Neural cell (in vitro differentiated cells): ENCODE measurements around the gene MRPL34. TPM values are rescaled to one million over a fixed set of nuclear protein-coding genes. Genes with fewer than 3 reads are reported as not detected.
A peak's percentile ranks its signal among the peaks of the same experiment; 100 is the strongest.

Experiments
- H2AFZ ChIP-seq: fragments of 200-600, 300-800 bp; sonication (generic), shearing (Covaris generic); 2 replicates; pipeline ENCODE4 v1.6.0; 2014; ENCODE audit warnings: low read depth, mild to moderate bottlenecking, antibody characterized with exemption, low read length, moderate library complexity
- H3F3A ChIP-seq: fragments of 200-600 bp; shearing (Covaris generic); 2 replicates; pipeline ENCODE4 v1.6.1; 2016; ENCODE audit warnings: mild to moderate bottlenecking, moderate library complexity, mixed read lengths, antibody characterized with exemption, low read length; ENCODE audit not compliant: insufficient read depth, poor library complexity, severe bottlenecking
- H3K27ac ChIP-seq: fragments of 200-600, 300-800 bp; sonication (generic), shearing (Covaris generic); 2 replicates; pipeline ENCODE4 v1.5.1; 2014; ENCODE audit warnings: mild to moderate bottlenecking, low read length, moderate library complexity
- H3K27me3 ChIP-seq: fragments of 300-800, 200-600 bp; sonication (generic), shearing (Covaris generic); 2 replicates; pipeline ENCODE4 v1.6.0; 2014; ENCODE audit warnings: mild to moderate bottlenecking, low read depth, low read length, moderate library complexity; ENCODE audit not compliant: insufficient read depth
- H3K36me3 ChIP-seq: fragments of 300-800, 200-600 bp; sonication (generic), shearing (Covaris generic); 2 replicates; pipeline ENCODE4 v1.5.1; 2014; ENCODE audit warnings: mild to moderate bottlenecking, antibody characterized with exemption, low read length, moderate library complexity; ENCODE audit not compliant: insufficient read depth
- H3K4me2 ChIP-seq: fragments of 300-800, 200-600 bp; sonication (generic), shearing (Covaris generic); 2 replicates; pipeline ENCODE4 v1.6.0; 2014; ENCODE audit warnings: mild to moderate bottlenecking, low read length
- H3K4me3 ChIP-seq: fragments of 300-800, 200-600 bp; sonication (generic), shearing (Covaris generic); 2 replicates; pipeline ENCODE4 v1.5.1; 2014; ENCODE audit warnings: mild to moderate bottlenecking, low read length, moderate library complexity
- H3K79me2 ChIP-seq: fragments of 200-600 bp; shearing (Covaris generic); replicated peaks from 2 replicates; pipeline ENCODE4 v1.6.0; 2014; ENCODE audit warnings: mild to moderate bottlenecking, low read length, moderate library complexity; ENCODE audit not compliant: insufficient read depth
- H3K9ac ChIP-seq: fragments of 300-800, 200-600 bp; sonication (generic), shearing (Covaris generic); 2 replicates; pipeline ENCODE4 v1.6.1; 2016; ENCODE audit warnings: mild to moderate bottlenecking, low read length, mixed read lengths
- H3K9me2 ChIP-seq: fragments of 200-600 bp; shearing (Covaris generic); 2 replicates; pipeline ENCODE4 v1.6.1; 2016; ENCODE audit warnings: mild to moderate bottlenecking, low read length, mixed read lengths; ENCODE audit not compliant: insufficient read depth
- H3K9me3 ChIP-seq: fragments of 200-600, 300-800 bp; sonication (generic), shearing (Covaris generic); 2 replicates; pipeline ENCODE4 v1.6.1; 2016; ENCODE audit warnings: mild to moderate bottlenecking, mixed run types, low read length, moderate library complexity, mixed read lengths
- H4K20me1 ChIP-seq: fragments of 200-600 bp; shearing (Covaris generic); 2 replicates; pipeline ENCODE4 v1.6.1; 2016; ENCODE audit warnings: mild to moderate bottlenecking, mixed run types; ENCODE audit not compliant: insufficient read depth
- CTCF ChIP-seq: fragments of 450-650 bp; IDR thresholded peaks from 2 replicates; pipeline ENCODE4 v1.5.1; 2014; ENCODE audit warnings: antibody characterized with exemption, mild to moderate bottlenecking, moderate library complexity; ENCODE audit not compliant: poor library complexity, severe bottlenecking
- EP300 ChIP-seq: fragments of 450-650 bp; conservative IDR thresholded peaks from 2 replicates; pipeline ENCODE4 v1.6.1; 2014; ENCODE audit warnings: antibody characterized with exemption, mild to moderate bottlenecking, moderate library complexity; ENCODE audit not compliant: poor library complexity, severe bottlenecking
- EZH2 ChIP-seq: fragments of 200-600, 300-800 bp; shearing (Covaris generic), sonication (generic); IDR thresholded peaks from 2 replicates; pipeline ENCODE4 v1.6.1; 2014; ENCODE audit warnings: antibody characterized with exemption, low read length, borderline replicate concordance, mild to moderate bottlenecking; ENCODE audit not compliant: insufficient read depth, poor library complexity, severe bottlenecking
- MXI1 ChIP-seq: fragments of 450-650 bp; conservative IDR thresholded peaks from 2 replicates; pipeline ENCODE4 v1.6.1; 2014; ENCODE audit warnings: antibody characterized with exemption, mild to moderate bottlenecking; ENCODE audit not compliant: poor library complexity, severe bottlenecking
- POLR2AphosphoS5 ChIP-seq: IDR thresholded peaks from 2 replicates; pipeline ENCODE4 v1.6.1; 2012
- RAD21 ChIP-seq: fragments of 450-650 bp; conservative IDR thresholded peaks from 2 replicates; pipeline ENCODE4 v1.6.1; 2014; ENCODE audit warnings: antibody characterized with exemption, mild to moderate bottlenecking, moderate library complexity
- REST ChIP-seq: IDR thresholded peaks from 2 replicates; pipeline ENCODE4 v1.6.1; 2012; ENCODE audit warnings: borderline replicate concordance
- SMC3 ChIP-seq: fragments of 450-650 bp; conservative IDR thresholded peaks from 2 replicates; pipeline ENCODE4 v1.6.1; 2014; ENCODE audit warnings: antibody characterized with exemption, mild to moderate bottlenecking, moderate library complexity; ENCODE audit not compliant: poor library complexity
- TAF1 ChIP-seq: IDR thresholded peaks from 2 replicates; pipeline ENCODE4 v1.6.1; 2012; ENCODE audit warnings: low read depth
- polyA minus RNA-seq: library from RNA; depleted of rRNA, polyadenylated mRNA; stranded (reverse); fragments of >200 nt; gene quantifications from 2 replicates; pipeline ENCODE4 v1.2.3, GENCODE V29; 2014
- polyA plus RNA-seq: library from polyadenylated mRNA; depleted of rRNA; stranded (reverse); fragments of >200 nt; gene quantifications from 2 replicates; pipeline ENCODE4 v1.2.3, GENCODE V29; 2014

Gene MRPL34
- polyA plus RNA-seq (61.7 and 85.1 TPM in 2 replicates), polyA minus RNA-seq (15.8 and 24.3 TPM in 2 replicates)

DNA sequence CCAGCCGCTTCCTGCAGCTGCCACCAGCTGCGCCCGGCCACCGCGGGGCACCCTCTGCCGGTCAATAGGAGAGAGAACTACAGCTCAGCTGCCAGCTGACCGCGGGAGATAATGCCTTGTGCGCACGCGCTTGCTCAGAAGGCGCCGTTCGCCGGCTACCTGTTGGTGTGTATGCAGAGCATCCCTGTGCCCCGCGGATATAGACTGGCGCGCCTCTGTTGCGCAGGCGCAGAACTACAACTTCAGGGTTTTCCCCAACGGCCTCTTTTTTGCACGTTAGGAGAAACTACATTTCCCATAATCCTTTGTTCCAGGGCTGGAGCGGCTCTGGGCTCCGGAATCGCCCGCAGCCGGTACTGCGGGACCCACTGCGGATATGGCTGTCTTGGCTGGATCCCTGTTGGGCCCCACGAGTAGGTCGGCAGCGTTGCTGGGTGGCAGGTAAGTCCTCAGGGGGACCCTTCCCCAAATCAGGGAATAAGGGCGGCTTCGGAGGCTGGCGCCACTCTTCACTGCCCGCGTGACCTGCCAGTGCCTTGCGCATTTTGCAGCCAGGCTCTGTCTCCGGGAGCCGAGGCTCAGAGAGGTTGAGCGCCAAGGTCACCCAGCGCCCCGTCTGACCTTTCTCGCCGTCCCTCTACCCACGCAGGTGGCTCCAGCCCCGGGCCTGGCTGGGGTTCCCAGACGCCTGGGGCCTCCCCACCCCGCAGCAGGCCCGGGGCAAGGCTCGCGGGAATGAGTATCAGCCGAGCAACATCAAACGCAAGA, at the start of gene MRPL34:
Gene MRPL34, plus strand, starts transcription at position 356 of the 768 bp plus-strand sequence. Its CDS starts 21 bp downstream, at position 377.
- H3K27ac ChIP-seq = peak within 1 kb of the TSS; percentile 84
- no peaks in the 10 kb centered on the region for H3K27me3 ChIP-seq
- TF ChIP-seq MXI1 (peak; percentile 85), CTCF (peak; percentile 94), EZH2 (no peak), POLR2AphosphoS5 (peak; percentile 75), RAD21 (peak; percentile 74), EP300 (peak; percentile 20), REST (no peak), SMC3 (peak; percentile 88), TAF1 (peak; percentile 73)
- no peaks in the 10 kb centered on the region for H4K20me1 ChIP-seq
- peak within 1 kb of the TSS; percentile 92 for H3K4me3 ChIP-seq
- H3K9me2 ChIP-seq = no peaks in the 10 kb centered on the region
- H3K4me2 ChIP-seq = peak within 1 kb of the TSS; percentile 95
- H2AFZ ChIP-seq = peak within 1 kb of the TSS; percentile 94
- H3K36me3 ChIP-seq = no peaks in the 10 kb centered on the region
- no peaks in the 10 kb centered on the region for H3K9me3 ChIP-seq
- peak within 1 kb of the TSS; percentile 88 for H3K9ac ChIP-seq
- H3F3A ChIP-seq = no peaks in the 10 kb centered on the region
- peaks cover 12% of the 10 kb centered on the region for H3K79me2 ChIP-seq

- TF ChIP-seq EZH2 (no peak), REST (no peak), CTCF (no peak)
- peaks cover 8% of the 10 kb centered on the region for H3K9me3 ChIP-seq
- no peak overlapping the region for H3K4me3 ChIP-seq
- H3K27ac ChIP-seq = no peak overlapping the region
- H3K36me3 ChIP-seq = no peaks in the 10 kb centered on the region
- H4K20me1 ChIP-seq = no peaks in the 10 kb centered on the region
- H2AFZ ChIP-seq = no peak overlapping the region
- H3K9ac ChIP-seq = no peak overlapping the region
- H3K9me2 ChIP-seq = no peaks in the 10 kb centered on the region
- no peaks in the 10 kb centered on the region for H3K27me3 ChIP-seq
- H3F3A ChIP-seq = no peaks in the 10 kb centered on the region
- no peak overlapping the region for H3K4me2 ChIP-seq
- H3K79me2 ChIP-seq = no peaks in the 10 kb centered on the region
These were observed 49.5 kb upstream of the MRPL34 start for GRCh38 chr19:17256130-17256529.
